GM10266 (cell line): Measurements from ENCODE around the gene DCTN2.
"Not testable (repeated sequence)": the region's sequence is repeated elsewhere in the genome, so short reads cannot be mapped to it uniquely, and the experiment has no call there.

Experiments
- DNase-seq: peaks from one replicate; pipeline ENCODE4 v3.0.0; 2012; ENCODE audit errors: extremely low spot score
- CTCF ChIP-seq: IDR thresholded peaks from 2 replicates; pipeline ENCODE4 v1.5.1; 2012; ENCODE audit warnings: mild to moderate bottlenecking, low read depth; ENCODE audit not compliant: control insufficient read depth, insufficient read depth; ENCODE audit errors: missing control alignments

DCTN2 gene

DNA sequence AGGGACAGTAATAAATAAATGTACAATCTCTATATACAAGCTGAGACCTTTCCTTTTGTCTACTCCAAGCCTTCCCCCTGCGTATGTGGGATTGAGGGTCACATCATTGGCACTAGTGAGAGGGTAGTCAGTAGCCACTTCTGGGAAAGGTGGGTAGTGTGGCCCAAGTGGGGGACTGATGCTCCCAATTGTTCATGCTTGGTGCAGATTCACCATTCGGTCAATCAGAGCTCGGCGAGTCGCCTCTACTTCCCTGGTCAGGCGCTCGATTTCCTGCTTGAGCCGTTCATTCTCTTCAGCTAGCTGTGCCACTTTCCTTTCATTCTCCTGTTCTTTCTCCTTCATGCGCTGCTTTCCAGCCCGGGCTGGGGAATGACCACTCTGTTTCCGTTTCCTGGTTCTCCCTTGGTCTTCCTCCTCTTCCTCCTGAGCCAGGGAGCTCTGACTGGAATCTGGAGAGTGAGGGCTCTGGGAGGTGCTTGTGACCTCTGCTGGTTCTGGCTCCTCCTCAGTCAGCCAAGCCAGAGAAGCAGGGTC, 30.3 kb downstream of the DCTN2 start:
- TF ChIP-seq CTCF, result no peak
- no peak for DNase-seq

- no peak for TF ChIP-seq CTCF
- DNase-seq, result no peak
These were observed 31.0 kb downstream of the DCTN2 start for GRCh38 chr12:57515934-57516541.

DNA sequence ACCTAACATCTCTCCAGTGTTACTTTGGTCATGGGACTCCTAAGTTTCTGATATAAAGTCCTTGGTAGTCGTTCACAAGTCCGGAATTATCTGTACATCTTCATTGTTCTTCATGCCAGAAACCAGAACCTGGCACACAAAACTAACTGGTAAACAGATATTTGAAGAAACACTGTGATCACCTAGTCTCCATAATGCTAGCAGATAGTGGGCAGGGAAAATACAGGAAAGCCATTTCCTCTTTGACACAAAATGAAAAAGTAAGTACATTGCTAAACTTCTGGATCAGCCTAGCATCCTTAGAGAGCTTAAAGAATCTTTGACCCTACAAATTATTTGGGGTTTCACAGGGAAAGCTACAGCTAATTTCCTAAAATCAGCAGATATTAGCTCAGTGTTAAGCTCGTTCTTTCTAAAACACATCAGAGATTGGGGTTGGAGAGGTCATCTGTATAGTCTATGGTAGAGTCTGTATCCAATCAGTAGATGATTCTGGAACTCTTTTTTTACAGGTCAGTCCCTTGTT, 31.5 kb downstream of the DCTN2 start:
- no peak for DNase-seq
- TF ChIP-seq CTCF, result no peak

DNA sequence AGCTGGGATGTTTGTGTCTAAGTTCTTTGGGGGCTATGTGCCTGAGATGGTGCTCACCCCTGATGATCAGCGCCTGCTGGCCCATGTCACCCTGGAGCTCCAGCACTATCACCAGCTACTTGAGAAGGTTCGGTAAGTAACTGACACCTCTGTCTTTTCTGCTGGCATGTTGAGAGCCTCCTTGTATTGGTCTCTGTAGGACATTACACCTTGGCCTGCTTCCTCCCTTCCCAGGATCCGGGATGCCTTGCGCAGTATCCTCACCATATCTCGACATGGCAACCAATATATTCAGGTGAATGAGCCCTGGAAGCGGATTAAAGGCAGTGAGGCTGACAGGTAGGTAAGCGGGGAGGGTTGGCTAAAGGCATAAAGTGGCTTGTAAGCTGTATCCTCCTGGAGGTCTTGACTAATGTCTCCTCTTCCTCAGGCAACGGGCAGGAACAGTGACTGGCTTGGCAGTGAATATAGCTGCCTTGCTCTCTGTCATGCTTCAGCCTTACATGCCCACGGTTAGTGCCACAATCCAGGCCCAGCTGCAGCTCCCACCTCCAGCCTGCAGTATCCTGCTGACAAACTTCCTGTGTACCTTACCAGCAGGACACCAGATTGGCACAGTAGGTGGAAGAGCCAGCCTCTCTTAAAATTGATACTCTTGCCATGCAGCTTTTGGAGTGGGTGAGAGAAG, 32.1 kb downstream of the DCTN2 start:
- no peak for TF ChIP-seq CTCF
- no peak for DNase-seq

DNA sequence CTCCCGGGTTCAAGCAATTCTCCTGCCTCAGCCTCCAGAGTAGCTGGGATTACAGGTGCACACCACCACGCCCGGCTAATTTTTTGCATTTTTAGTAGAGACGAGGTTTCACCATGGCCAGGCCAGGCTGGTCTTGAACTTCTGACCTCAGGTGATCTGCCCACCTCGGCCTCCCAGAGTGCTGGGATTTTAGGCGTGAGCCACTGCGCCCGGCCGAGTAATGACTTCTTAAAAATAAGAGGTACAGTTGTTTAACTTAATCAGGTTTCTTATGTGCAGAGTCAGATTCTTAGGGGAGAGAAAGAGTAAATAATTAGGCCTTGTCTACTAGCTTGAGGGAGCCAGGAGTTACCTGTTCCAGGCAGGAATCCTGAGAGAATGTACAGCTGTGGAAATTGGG, 32.7 kb downstream of the DCTN2 start:
- not testable (repeated sequence) for DNase-seq

GRCh38 chr12:57513677-57514076, 33.3 kb downstream of the DCTN2 start:
- not testable (repeated sequence) for DNase-seq

- no peak for DNase-seq
- TF ChIP-seq CTCF, result no peak
These were observed 33.7 kb downstream of the DCTN2 start for GRCh38 chr12:57513266-57513665.

DNA sequence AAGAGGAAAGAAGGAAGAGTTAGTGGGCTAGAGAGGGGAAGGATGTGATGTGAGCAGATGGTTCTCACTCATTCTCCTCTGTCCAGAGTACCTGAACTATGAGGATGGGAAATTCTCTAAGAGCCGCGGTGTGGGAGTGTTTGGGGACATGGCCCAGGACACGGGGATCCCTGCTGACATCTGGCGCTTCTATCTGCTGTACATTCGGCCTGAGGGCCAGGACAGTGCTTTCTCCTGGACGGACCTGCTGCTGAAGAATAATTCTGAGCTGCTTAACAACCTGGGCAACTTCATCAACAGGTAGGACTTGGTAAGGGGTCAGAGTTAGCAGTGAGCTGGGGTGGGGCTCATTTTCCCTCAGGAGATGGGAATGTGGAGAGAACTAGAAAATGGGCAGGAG, 34.3 kb downstream of the DCTN2 start:
- no peak for DNase-seq
- TF ChIP-seq CTCF, result no peak
